NB4 (cell line): ENCODE data around the gene CHD6.

Experiments used
- DNase-seq: peaks from one replicate; pipeline ENCODE4 v3.0.0; 2010; ENCODE audit warnings: low read depth
- H3K4me3 ChIP-seq: one replicate; pipeline ENCODE4 v1.5.1; 2011; ENCODE audit warnings: mild to moderate bottlenecking, low read depth, low read length, moderate library complexity
- CTCF ChIP-seq: IDR thresholded peaks from one replicate; pipeline ENCODE4 v1.5.1; 2012; ENCODE audit warnings: low read depth, low read length
- MAX ChIP-seq: IDR thresholded peaks from 2 replicates; pipeline ENCODE4 v1.6.1; 2011; ENCODE audit warnings: low read depth, low read length
- MYC ChIP-seq: IDR thresholded peaks from 2 replicates; pipeline ENCODE4 v1.6.1; 2011; ENCODE audit warnings: low read depth, low read length
- POLR2A ChIP-seq: IDR thresholded peaks from 2 replicates; pipeline ENCODE4 v1.6.1; 2011; ENCODE audit warnings: mild to moderate bottlenecking; ENCODE audit not compliant: insufficient read length; ENCODE audit errors: extremely low read depth

CHD6 gene

GRCh38 chr20:41638456-41638855 lies 20.3 kb upstream of the CHD6 start:
- TF ChIP-seq POLR2A (no peak), MYC (no peak), CTCF (no peak), MAX (no peak)
- no peak for DNase-seq
- no peak overlapping the region for H3K4me3 ChIP-seq

GRCh38 chr20:41635158-41635557 lies 17.0 kb upstream of the CHD6 start:
- TF ChIP-seq MAX (no peak), POLR2A (no peak), CTCF (no peak), MYC (no peak)
- H3K4me3 ChIP-seq, result no peak overlapping the region
- no peak for DNase-seq

- peak; percentile 81 for DNase-seq
- no peak overlapping the region for H3K4me3 ChIP-seq
- TF ChIP-seq POLR2A (no peak), MAX (no peak), CTCF (no peak), MYC (no peak)
Measured at GRCh38 chr20:41632896-41633295, 14.7 kb upstream of the CHD6 start.

GRCh38 chr20:41631826-41632225 lies 13.6 kb upstream of the CHD6 start:
- H3K4me3 ChIP-seq, result no peak overlapping the region
- no peak for DNase-seq
- no peak for TF ChIP-seq MAX

- DNase-seq, result no peak
- no peak overlapping the region for H3K4me3 ChIP-seq
- TF ChIP-seq MYC (no peak), CTCF (no peak), POLR2A (no peak), MAX (no peak)
Measured at GRCh38 chr20:41630846-41631245, 12.7 kb upstream of the CHD6 start.

- TF ChIP-seq MAX (no peak), MYC (no peak), POLR2A (no peak), CTCF (no peak)
- H3K4me3 ChIP-seq, result no peak overlapping the region
- DNase-seq, result peak; percentile 59
Measured at GRCh38 chr20:41627611-41628244, 9.6 kb upstream of the CHD6 start.
